HG03432 (cell line): Measurements from ENCODE around the gene BCL2L13.
"Not testable (repeated sequence)": the region's sequence is repeated elsewhere in the genome, so short reads cannot be mapped to it uniquely, and the experiment has no call there.

Experiments
- ATAC-seq: cut with Tn5 transposase; IDR thresholded peaks from one replicate; pipeline ENCODE4 v1.9.1; 2021; ENCODE audit warnings: mild to moderate bottlenecking, moderate library complexity; ENCODE audit not compliant: unreplicated experiment

BCL2L13 gene

GRCh38 chr22:17751596-17751995 is 113.0 kb downstream of the BCL2L13 start:
- ATAC-seq: no peak

- no peak for ATAC-seq
These were observed 114.9 kb downstream of the BCL2L13 start for GRCh38 chr22:17753401-17753989.

- no peak for ATAC-seq
These were observed 115.8 kb downstream of the BCL2L13 start for GRCh38 chr22:17754233-17754925.

DNA sequence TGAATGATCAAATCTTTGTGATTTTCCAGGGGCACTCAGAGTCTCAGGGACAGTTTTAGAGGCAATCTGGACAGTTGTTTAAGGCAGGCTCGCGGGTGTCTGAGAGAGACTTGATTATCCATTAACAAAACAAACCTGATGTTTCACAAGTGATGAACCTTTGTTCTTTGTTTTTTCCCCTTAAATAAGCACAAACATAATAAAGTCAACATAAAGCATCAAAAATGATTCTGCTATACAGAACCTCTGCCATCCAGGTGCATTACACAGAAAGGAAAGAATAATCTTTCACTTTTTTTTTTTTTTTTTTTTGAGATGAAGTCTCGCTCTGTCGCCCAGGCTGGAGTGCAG is 122.6 kb downstream of the BCL2L13 start:
- ATAC-seq: no peak

DNA sequence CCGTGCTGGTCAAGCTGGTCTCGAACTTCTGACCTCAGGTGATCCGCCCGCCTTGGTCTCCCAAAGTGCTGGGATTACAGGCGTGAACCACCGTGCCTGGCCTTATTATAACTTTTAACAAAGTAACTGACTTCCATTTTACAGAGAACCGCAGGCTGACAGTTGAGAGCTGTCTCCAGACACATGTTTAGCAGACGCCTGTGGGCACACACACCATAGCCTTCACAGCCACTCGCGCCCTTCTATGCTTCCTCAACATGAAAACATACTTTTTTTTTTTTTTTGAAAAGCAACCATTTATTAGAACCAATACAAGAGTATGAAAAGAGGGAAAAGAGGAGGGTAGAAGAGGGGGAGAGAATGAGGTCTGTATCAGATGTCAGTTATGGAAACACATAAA is 124.9 kb downstream of the BCL2L13 start:
- ATAC-seq: not testable (repeated sequence)

GRCh38 chr22:17764036-17764435 is 125.5 kb downstream of the BCL2L13 start:
- ATAC-seq: no peak

- ATAC-seq: not testable (repeated sequence)
These were observed 126.3 kb downstream of the BCL2L13 start for GRCh38 chr22:17764852-17765251.

DNA sequence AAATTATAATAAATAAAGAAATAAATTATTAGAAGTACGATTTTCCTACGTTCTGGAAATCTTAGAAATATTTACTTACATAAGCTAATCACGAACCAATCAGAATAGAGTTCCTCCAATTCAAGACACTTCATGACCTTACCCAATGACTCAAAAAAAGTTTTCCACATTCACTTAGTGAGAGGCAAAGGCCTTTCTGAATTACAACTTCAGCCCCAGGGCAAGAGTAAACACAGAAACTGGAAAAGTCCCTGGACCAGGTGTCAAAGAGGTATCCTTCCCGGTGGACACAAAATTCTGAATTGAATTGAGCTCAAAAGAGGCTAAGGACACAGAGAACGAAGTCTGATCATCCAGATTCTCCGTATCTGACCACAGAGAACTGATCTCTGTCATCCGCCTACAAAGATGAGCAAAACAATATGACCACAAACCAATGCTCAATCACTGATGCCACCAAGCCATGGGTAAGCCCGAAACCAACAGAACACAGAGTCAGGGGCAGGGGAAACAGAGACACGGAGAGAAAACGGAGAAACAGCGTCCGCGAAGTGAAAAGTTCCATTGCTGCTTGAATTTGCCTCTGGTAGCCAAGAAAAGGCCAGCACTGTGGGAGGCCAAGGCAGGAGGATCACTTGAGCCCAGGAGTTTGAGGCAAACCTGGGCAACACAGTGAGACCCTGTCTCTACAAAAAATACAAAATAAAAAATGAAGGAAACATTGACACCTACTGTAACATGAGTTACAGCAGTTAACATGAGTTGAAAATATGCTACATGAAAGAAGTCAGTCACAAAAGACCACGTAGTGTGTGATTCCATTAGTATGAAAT is 128.9 kb downstream of the BCL2L13 start:
- ATAC-seq: peak; percentile 73

GRCh38 chr22:17769013-17769715 is 130.6 kb downstream of the BCL2L13 start:
- ATAC-seq: no peak

DNA sequence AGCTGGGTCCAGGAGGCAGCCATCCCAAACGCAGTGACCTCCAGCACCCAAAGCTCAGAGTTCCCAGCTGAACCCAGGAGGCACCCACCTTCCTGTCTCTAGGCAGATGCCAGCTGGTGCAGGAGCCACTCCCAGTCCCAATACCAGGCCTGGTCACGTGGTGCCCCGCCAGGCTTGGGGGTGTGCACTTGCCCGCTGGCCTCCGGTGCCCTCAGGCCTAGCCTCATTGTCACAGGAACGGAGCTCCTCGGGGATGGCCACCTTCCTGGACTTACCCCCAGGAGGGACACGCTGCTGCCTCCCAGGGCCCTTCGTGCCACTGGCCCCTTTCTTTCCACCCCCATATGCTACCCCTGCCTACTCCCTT is 131.1 kb downstream of the BCL2L13 start:
- ATAC-seq: no peak

- no peak for ATAC-seq
These were observed 131.9 kb downstream of the BCL2L13 start for GRCh38 chr22:17770180-17771077.

DNA sequence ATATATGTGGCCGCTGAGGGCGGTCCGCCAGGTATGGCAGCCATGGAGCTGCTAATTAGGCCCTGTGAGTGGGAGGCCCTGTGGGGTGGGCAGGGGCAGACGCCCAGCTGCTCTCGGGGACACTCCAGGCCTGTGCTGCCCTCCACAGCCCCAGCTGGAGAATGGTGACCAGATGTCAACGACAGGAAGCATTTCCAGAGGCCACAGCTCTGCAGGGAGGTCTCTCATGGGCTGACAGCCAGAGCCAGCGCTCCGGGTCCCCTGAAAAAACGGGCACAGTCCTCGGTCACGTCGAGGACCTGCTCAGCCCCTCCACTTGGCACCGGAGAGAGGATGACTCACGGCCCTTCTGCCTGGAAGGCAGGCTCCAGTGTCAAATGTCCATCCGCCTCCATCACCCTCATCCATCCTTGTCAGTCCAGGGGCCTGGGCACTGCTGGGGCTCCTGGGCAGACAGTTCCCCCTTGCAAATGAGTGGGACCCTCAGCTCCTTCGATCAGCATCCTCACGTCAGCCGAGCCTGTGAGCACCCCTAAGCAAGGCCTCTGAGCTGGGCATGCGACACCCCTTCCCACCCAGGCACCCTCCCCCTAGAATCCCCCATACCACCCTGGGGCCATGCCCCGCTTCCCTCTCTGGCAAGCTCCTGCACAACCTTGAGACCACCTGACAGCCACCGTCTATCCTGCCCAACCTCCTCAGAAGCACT is 133.8 kb downstream of the BCL2L13 start:
- ATAC-seq: no peak

DNA sequence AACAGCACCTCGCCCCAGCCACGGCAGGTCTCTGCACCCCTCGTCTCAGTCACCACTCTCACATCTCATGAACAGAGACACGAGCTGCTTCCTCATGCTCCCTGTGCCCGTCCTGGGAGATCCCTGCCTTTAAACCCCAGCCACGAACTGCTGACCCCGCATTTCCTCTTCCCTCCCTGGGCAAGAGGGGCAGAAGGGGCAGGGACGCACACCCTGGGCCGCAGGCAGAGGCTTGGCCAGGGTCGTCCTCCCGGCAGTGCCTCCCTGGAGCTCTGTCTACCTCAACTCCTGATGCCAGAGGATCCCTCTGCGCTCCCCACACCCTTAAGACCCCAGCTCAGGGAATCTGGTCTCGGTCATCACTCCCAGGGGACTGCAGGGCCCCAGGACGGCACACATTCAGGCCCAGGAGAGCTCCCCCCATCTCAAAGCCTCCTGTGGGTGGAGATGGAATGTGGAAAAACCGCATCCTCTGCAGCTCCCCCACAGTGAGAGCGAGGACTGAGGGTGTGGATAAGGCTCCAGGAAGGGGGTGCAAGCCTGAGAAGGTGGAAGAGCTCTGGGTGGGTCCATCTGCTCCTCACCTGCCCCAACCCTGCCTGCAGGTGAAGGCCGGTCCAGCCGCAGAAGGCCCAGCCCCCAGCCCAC is 134.5 kb downstream of the BCL2L13 start:
- no peak for ATAC-seq

- peak; percentile 36 for ATAC-seq
These were observed 135.1 kb downstream of the BCL2L13 start for GRCh38 chr22:17773606-17774205.

GRCh38 chr22:17774206-17774925 is 135.8 kb downstream of the BCL2L13 start, which contains the start of gene BID:
TSS of gene BID (minus strand) at chr22:17774469. CDS start at chr22:17750116, 24,353 bp downstream.
- ATAC-seq: peak; percentile 37

DNA sequence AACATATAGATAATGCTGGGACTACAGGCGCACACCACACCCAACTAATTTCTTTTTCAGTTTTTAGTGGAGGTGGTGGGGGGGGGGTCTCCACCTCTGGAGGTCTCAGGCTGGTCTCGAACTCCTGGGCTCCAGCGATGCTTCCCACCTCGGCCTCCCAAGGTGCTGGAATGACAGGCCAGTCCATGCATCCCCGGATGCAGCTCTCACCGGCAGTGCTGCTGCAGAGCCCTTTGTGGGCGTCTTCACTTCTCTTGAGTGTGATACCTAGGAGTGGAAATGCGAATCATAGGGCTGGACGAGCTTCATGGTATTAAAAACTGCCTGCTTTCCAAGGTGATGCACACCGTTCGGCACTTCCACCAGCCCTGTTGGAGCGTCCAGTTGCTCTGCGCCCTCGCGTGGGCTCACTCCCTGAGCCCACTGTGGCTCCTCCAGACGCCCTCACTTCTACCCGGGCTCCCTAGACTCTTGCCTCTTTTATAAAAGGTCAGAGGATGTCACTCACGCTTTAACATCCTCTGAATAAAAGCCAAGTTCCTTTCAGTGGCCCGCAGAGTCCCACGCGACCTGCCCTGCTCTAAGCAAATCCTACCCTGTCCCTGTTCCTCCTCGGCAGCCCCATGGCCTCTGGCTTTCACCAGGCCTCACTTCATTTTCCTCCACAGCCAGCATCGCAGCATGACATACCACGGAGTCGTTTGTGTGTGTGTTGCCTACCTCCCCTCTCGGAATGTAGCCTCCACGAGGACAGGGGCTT is 136.5 kb downstream of the BCL2L13 start:
- no peak for ATAC-seq

GRCh38 chr22:17775781-17776465 is 137.4 kb downstream of the BCL2L13 start:
- ATAC-seq: no peak
